Left lung (tissue), 10 donors: Measurements from ENCODE around the gene KLF11. TPM values are rescaled to one million over a fixed set of nuclear protein-coding genes. Genes with fewer than 3 reads are reported as not detected.
A peak's percentile ranks its signal among the peaks of the same experiment; 100 is the strongest.

Experiments used
- ATAC-seq: fragments of 200-7000 bp; cut with Tn5 transposase; one replicate; pipeline ENCODE4 v1.9.1; 2020; ENCODE audit warnings: moderate library complexity
- DNase-seq, 4 donors: peaks; one replicate each; pipeline ENCODE4 v3.0.0-alpha.2; 2013 to 2020
- H3K27ac ChIP-seq, 2 donors: fragments of 200-600 bp; sonication (generic) in 1 of 2; one replicate each; pipeline versions ENCODE4 v1.5.0 to v1.8.0; 2020 to 2021
- H3K27me3 ChIP-seq, 2 donors: fragments of 200-600 bp; sonication (generic) in 1 of 2; one replicate each; pipeline versions ENCODE4 v1.5.0 to v1.8.0; 2020 to 2021
- H3K36me3 ChIP-seq, 2 donors: fragments of 200-600 bp; sonication (generic) in 1 of 2; one replicate each; pipeline versions ENCODE4 v1.5.0 to v1.8.0; 2020 to 2021
- H3K4me1 ChIP-seq, 2 donors: fragments of 200-600 bp; one replicate each; pipeline ENCODE4 v1.8.0; 2021
- H3K4me3 ChIP-seq, 2 donors: fragments of 200-600 bp; sonication (generic) in 1 of 2; one replicate each; pipeline versions ENCODE4 v1.5.0 to v1.8.0; 2020 to 2021; ENCODE audit warnings: mild to moderate bottlenecking in 1 of 2
- H3K9me3 ChIP-seq, 2 donors: fragments of 200-600 bp; sonication (generic) in 1 of 2; one replicate each; pipeline versions ENCODE4 v1.5.0 to v1.8.0; 2020 to 2021
- CTCF ChIP-seq, 2 donors: fragments of 200-600 bp; sonication (generic) in 1 of 2; IDR thresholded peaks; one replicate each; pipeline versions ENCODE4 v1.5.0 to v1.8.0; 2021; ENCODE audit warnings: antibody characterized with exemption in 2 of 2
- intact Hi-C, 2 donors: fragments of 100-400 bp; cut with DNase I; formaldehyde crosslinking; loops; one replicate each; pipeline versions ENCODE4 v1.11.2 to v1.14.2; 2022
- polyA plus RNA-seq, 6 donors: library from polyadenylated mRNA; unstranded; fragments of 120-200 nt; gene quantifications; one replicate each; pipeline ENCODE4 v1.2.1, GENCODE V29; 2013; ENCODE audit not compliant: insufficient read length in 6 of 6
- total RNA-seq, 2 donors: library from RNA; stranded (reverse); fragmentation: NEBNext Ultra II Directional; extraction: Animal tissue kit (Norgen Biotek cat#: 25700); gene quantifications; one replicate each; pipeline ENCODE4 v1.2.1, GENCODE V29; 2021
- donor health status: DM: no; HTN: yes; CAD: no.
- donor health status: DM: no; HTN: no; CAD: no.

KLF11 gene
- total and polyA plus RNA-seq, 8 donors = 15.7 to 23.0 (median 20.0) TPM

GRCh38 chr2:10054976-10055375, 11.6 kb downstream of the KLF11 start:
- peaks cover 0 to 40% of the 10 kb centered on the region in 2 donors for H3K36me3 ChIP-seq
- DNase-seq (peak in 1 of 4 donors; percentile 35), ATAC-seq (no peak)
- intact Hi-C loops = no loop called here
- TF ChIP-seq CTCF (IDR thresholded peaks at IDR 0.05) = no peak
- no peaks in the 10 kb centered on the region for H3K27me3 ChIP-seq
- no peak overlapping the region for H3K27ac ChIP-seq
- no peaks in the 10 kb centered on the region for H3K9me3 ChIP-seq
- no peak overlapping the region for H3K4me3 ChIP-seq
- H3K4me1 ChIP-seq = peaks cover 8 to 49% of the 10 kb centered on the region in 2 donors

DNA sequence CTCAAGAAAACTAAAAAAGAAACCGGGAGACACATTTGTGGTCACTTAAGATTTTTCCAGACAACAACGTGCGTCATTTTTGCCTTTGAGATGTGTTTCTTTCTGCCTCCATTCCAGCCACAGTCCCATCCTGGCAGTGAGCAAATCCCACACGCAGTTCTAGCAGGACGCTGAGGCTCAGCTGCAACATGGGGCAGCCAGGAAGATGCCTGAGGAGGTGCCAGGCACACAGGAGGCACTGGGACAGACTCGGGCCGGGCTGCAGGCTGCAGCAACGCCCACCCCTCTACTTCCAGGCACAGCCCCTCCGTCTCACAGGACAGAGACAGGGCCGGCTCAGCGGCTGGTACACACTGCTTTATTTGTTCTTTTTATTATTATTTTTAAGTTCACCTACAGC, 13.1 kb downstream of the KLF11 start:
- no peak overlapping the region for H3K27ac ChIP-seq
- H3K36me3 ChIP-seq = peaks cover 0 to 33% of the 10 kb centered on the region in 2 donors
- TF ChIP-seq CTCF (IDR thresholded peaks at IDR 0.05) = no peak
- no peaks in the 10 kb centered on the region for H3K27me3 ChIP-seq
- ATAC-seq (no peak), DNase-seq (peak in 1 of 4 donors; percentile 43)
- H3K4me3 ChIP-seq = no peak overlapping the region
- intact Hi-C loops = no loop called here
- H3K9me3 ChIP-seq = no peaks in the 10 kb centered on the region
- peaks cover 8 to 54% of the 10 kb centered on the region in 2 donors for H3K4me1 ChIP-seq

DNA sequence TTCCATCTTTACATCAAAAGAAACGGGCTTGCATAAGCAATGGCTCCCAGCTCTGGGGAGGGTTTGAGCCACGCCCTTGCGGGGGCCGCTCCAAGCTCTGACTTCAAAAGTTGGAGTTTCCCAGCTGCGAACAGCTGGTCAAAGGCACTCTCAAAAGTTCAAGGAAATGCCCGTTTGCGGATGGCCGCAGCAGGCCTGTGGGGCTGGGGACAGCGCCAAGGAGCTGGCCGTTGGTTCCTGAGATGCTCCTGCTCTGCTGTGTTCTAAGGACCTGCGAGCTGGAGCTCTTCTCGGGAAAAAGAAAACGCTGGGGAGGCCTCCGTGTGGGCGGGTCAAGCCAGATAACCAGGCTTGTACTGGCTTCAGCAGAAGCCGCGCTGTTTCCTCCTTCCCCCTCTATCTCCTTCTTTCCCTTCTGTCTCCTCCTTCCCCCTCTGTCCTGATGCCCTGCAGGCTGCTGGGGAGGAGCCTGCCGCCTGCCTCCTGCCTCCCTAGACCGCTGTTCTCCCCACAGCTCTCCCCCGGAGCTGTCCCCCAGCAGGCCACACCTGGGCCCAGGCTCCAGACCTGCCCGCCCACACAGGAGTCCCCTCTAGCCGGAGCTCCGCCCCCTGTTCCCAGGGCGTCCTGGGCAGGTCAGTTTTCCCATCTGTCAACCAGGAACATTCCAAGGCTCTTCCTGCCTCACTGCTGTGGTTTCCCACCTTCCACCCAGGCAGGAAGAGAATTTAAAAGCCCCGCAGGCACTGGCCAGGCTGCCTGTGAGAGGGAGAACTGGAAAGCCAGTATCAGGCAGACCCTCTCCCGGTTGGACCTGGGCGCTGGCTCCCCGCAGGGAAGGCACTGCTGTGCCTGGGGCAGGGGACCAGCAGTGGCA, 14.1 kb downstream of the KLF11 start:
- intact Hi-C loops = no loop called here

DNA sequence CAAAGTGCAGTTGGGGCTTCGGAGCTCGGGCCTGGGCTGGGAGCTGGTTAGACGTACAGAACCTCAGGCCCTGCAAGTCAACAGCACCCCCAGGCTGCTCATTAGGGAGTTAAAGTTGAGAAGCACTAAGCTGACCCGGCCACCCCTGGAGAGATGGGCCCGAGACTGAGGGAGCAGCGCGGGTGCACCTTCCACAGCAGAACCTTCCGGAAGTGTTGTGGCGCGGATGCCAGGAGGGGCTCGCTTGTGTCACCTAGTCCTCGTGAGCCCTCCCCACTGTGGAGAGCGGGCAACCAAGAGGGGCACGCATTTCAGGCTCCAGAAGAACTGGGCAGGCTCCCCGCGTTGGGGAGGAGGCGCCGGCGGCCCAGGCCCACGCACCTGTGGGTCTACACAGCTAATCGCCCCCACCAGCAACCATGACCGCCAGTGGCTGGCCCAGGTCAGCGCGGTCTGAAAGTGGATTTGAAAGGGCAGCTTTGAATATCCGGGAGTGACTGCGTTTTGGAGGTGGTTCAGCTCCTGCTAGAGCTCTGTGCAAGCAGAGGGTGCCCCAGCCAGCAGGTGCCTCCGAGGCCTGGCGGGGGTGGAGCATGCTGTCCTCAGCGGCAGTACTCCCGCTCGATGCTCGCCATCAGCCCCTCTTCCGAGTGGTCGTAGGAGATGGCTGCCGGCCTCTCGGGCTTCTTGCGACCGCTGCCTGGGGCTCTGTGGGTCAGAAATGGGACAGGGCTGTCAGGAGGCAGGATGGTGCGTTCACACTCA, 15.1 kb downstream of the KLF11 start:
- no peak for TF ChIP-seq CTCF (IDR thresholded peaks at IDR 0.05)
- H3K4me3 ChIP-seq = no peak overlapping the region
- no peaks in the 10 kb centered on the region for H3K27me3 ChIP-seq
- peaks cover 8 to 42% of the 10 kb centered on the region in 2 donors for H3K4me1 ChIP-seq
- ATAC-seq (no peak), DNase-seq (peak in 1 of 4 donors; percentile 65)
- H3K27ac ChIP-seq = no peak overlapping the region
- H3K9me3 ChIP-seq = no peaks in the 10 kb centered on the region
- intact Hi-C loops = no loop called here
- H3K36me3 ChIP-seq = peaks cover 0 to 13% of the 10 kb centered on the region in 2 donors

More for the DNA sequence above, 14.1 kb downstream of the KLF11 start:
- DNase-seq (peak; percentile 60 to 95 (median 85)), ATAC-seq (peak; percentile 68)
- TF ChIP-seq CTCF (IDR thresholded peaks at IDR 0.05) = no peak
- Histone ChIP-seq H3K4me1 (peaks cover 8 to 52% of the 10 kb centered on the region in 2 donors), H3K9me3 (no peaks in the 10 kb centered on the region), H3K27me3 (no peaks in the 10 kb centered on the region), H3K27ac (peak overlapping the region; percentile 30 to 48), H3K36me3 (peaks cover 0 to 23% of the 10 kb centered on the region in 2 donors), H3K4me3 (peak overlapping the region in 1 of 2 donors; percentile 20)

DNA sequence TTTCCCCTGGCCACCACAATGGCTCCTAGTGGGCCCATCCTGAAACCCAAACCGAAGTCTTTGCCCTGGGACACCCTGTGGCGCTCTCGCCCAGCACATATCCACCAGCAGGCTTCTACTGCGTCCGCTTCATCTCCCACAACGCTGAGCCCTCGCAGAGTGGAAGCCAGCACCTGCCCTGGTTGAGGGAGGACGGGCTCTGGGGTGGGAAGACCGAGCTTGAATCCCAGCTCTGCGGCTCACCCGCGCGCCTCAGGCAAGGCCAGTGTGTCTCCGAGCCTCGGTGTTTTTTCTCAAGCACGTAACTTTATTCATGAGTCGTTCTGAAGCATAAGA, 15.6 kb downstream of the KLF11 start:
- Histone ChIP-seq H3K27me3 (no peaks in the 10 kb centered on the region), H3K4me3 (no peak overlapping the region), H3K9me3 (no peaks in the 10 kb centered on the region), H3K36me3 (peaks cover 0 to 11% of the 10 kb centered on the region in 2 donors), H3K4me1 (peaks cover 8 to 37% of the 10 kb centered on the region in 2 donors), H3K27ac (no peak overlapping the region)
- no peak for TF ChIP-seq CTCF (IDR thresholded peaks at IDR 0.05)
- ATAC-seq = no peak
- intact Hi-C loops = no loop called here
- no peak for DNase-seq
